Skeletal muscle tissue (tissue), 4 donors: ENCODE measurements around the gene CTIF. TPM values are rescaled to one million over a fixed set of nuclear protein-coding genes. Genes with fewer than 3 reads are reported as not detected.

ENCODE experiments used
- H3K27ac ChIP-seq: one replicate; pipeline ENCODE4 v1.7.0; 2013; ENCODE audit warnings: mild to moderate bottlenecking, low read depth, low read length, inconsistent platforms
- H3K27me3 ChIP-seq, 3 donors: one replicate each; pipeline ENCODE4 v1.7.0; 2013; ENCODE audit warnings: low read length in 3 of 3; ENCODE audit not compliant: control insufficient read depth in 3 of 3, insufficient read depth in 3 of 3
- H3K36me3 ChIP-seq, 3 donors: one replicate each; pipeline ENCODE4 v1.7.0; 2013; ENCODE audit warnings: low read length in 3 of 3; ENCODE audit not compliant: control insufficient read depth in 3 of 3, insufficient read depth in 3 of 3
- H3K4me1 ChIP-seq, 3 donors: one replicate each; pipeline ENCODE4 v1.7.0; 2013; ENCODE audit warnings: low read length in 3 of 3, mild to moderate bottlenecking in 3 of 3; ENCODE audit not compliant: control insufficient read depth in 3 of 3, insufficient read depth in 3 of 3
- H3K4me3 ChIP-seq, 3 donors: one replicate each; pipeline ENCODE4 v1.7.0; 2013; ENCODE audit warnings: low read length in 3 of 3
- H3K9ac ChIP-seq, 3 donors: one replicate each; pipeline ENCODE4 v1.7.0; 2013; ENCODE audit warnings: low read length in 3 of 3, mild to moderate bottlenecking in 3 of 3, moderate library complexity in 2 of 3, low read depth in 1 of 3
- H3K9me3 ChIP-seq, 3 donors: one replicate each; pipeline ENCODE4 v1.7.0; 2013; ENCODE audit warnings: low read length in 3 of 3; ENCODE audit not compliant: control insufficient read depth in 3 of 3
- total RNA-seq: library from RNA; depleted of rRNA; stranded (reverse); fragments of >200 nt; gene quantifications from one replicate; pipeline ENCODE4 v1.2.3, GENCODE V29; 2014
- donor health status: Osteomylitis.

The CTIF gene
- total RNA-seq, 1 donor from 2014 or later: 16.7 TPM

- no peak overlapping the region for H3K4me3 ChIP-seq
- no peaks in the 10 kb centered on the region for H3K27me3 ChIP-seq
- H3K36me3 ChIP-seq: peaks cover 0 to 2% (median 0%) of the 10 kb centered on the region in 3 donors
- peaks cover 48 to 76% (median 63%) of the 10 kb centered on the region in 3 donors for H3K4me1 ChIP-seq
- H3K9me3 ChIP-seq: no peaks in the 10 kb centered on the region
- peak overlapping the region in 1 of 3 donors; percentile 25 for H3K9ac ChIP-seq
- H3K27ac ChIP-seq: no peak overlapping the region
Measured at GRCh38 chr18:48777026-48777743, 238.4 kb downstream of the CTIF start.

- H3K36me3 ChIP-seq: peaks cover 0 to 2% (median 0%) of the 10 kb centered on the region in 3 donors
- H3K9me3 ChIP-seq: no peaks in the 10 kb centered on the region
- peaks cover 51 to 78% (median 66%) of the 10 kb centered on the region in 3 donors for H3K4me1 ChIP-seq
- peak overlapping the region in 1 of 3 donors; percentile 25 for H3K9ac ChIP-seq
- no peak overlapping the region for H3K27ac ChIP-seq
- no peak overlapping the region for H3K4me3 ChIP-seq
- no peaks in the 10 kb centered on the region for H3K27me3 ChIP-seq
Measured at GRCh38 chr18:48777744-48778116, 238.9 kb downstream of the CTIF start.

GRCh38 chr18:48778344-48779011 is 239.6 kb downstream of the CTIF start:
- Histone ChIP-seq H3K9ac (no peak overlapping the region), H3K36me3 (peaks cover 0 to 2% (median 0%) of the 10 kb centered on the region in 3 donors), H3K9me3 (no peaks in the 10 kb centered on the region), H3K27me3 (no peaks in the 10 kb centered on the region), H3K4me1 (peaks cover 55 to 79% (median 69%) of the 10 kb centered on the region in 3 donors), H3K27ac (no peak overlapping the region), H3K4me3 (no peak overlapping the region)

- Histone ChIP-seq H3K27me3 (no peaks in the 10 kb centered on the region), H3K9ac (peak overlapping the region in 1 of 3 donors; percentile 83), H3K27ac (peak overlapping the region; percentile 12), H3K4me1 (peaks cover 51 to 79% (median 70%) of the 10 kb centered on the region in 3 donors), H3K9me3 (no peaks in the 10 kb centered on the region), H3K4me3 (no peak overlapping the region), H3K36me3 (peaks cover 0 to 2% (median 2%) of the 10 kb centered on the region in 3 donors)
Measured at GRCh38 chr18:48779462-48779861, 240.6 kb downstream of the CTIF start.

- peaks cover 55 to 82% (median 69%) of the 10 kb centered on the region in 3 donors for H3K4me1 ChIP-seq
- H3K36me3 ChIP-seq: peaks cover 0 to 2% (median 2%) of the 10 kb centered on the region in 3 donors
- peak overlapping the region in 1 of 3 donors; percentile 32 for H3K4me3 ChIP-seq
- no peaks in the 10 kb centered on the region for H3K27me3 ChIP-seq
- peak overlapping the region; percentile 81 for H3K27ac ChIP-seq
- H3K9me3 ChIP-seq: no peaks in the 10 kb centered on the region
- peak overlapping the region; percentile 74 to 83 (median 80) for H3K9ac ChIP-seq
Measured at GRCh38 chr18:48780201-48780912, 241.5 kb downstream of the CTIF start.

GRCh38 chr18:48780913-48781162 is 242.0 kb downstream of the CTIF start:
- peak overlapping the region in 2 of 3 donors; percentile 22 to 32 for H3K4me3 ChIP-seq
- H3K9me3 ChIP-seq: no peaks in the 10 kb centered on the region
- peaks cover 55 to 80% (median 65%) of the 10 kb centered on the region in 3 donors for H3K4me1 ChIP-seq
- H3K27me3 ChIP-seq: no peaks in the 10 kb centered on the region
- peaks cover 0 to 2% (median 2%) of the 10 kb centered on the region in 3 donors for H3K36me3 ChIP-seq
- H3K9ac ChIP-seq: peak overlapping the region; percentile 74 to 83 (median 80)
- H3K27ac ChIP-seq: peak overlapping the region; percentile 81

GRCh38 chr18:48781163-48781987 is 242.5 kb downstream of the CTIF start:
- Histone ChIP-seq H3K9me3 (no peaks in the 10 kb centered on the region), H3K27ac (peak overlapping the region; percentile 81), H3K4me3 (peak overlapping the region; percentile 3 to 35 (median 22)), H3K9ac (peak overlapping the region; percentile 74 to 83 (median 80)), H3K4me1 (peaks cover 55 to 81% (median 64%) of the 10 kb centered on the region in 3 donors), H3K36me3 (peaks cover 0 to 2% (median 2%) of the 10 kb centered on the region in 3 donors), H3K27me3 (no peaks in the 10 kb centered on the region)

GRCh38 chr18:48781988-48782363 is 243.1 kb downstream of the CTIF start:
- Histone ChIP-seq H3K27ac (peak overlapping the region; percentile 81), H3K27me3 (no peaks in the 10 kb centered on the region), H3K4me1 (peaks cover 55 to 75% (median 58%) of the 10 kb centered on the region in 3 donors), H3K9me3 (no peaks in the 10 kb centered on the region), H3K4me3 (peak overlapping the region in 2 of 3 donors; percentile 3 to 24), H3K9ac (peak overlapping the region; percentile 74 to 83 (median 80)), H3K36me3 (peaks cover 0 to 2% (median 2%) of the 10 kb centered on the region in 3 donors)

GRCh38 chr18:48782381-48782861 is 243.6 kb downstream of the CTIF start:
- H3K27ac ChIP-seq: peak overlapping the region; percentile 81
- peak overlapping the region; percentile 74 to 83 (median 80) for H3K9ac ChIP-seq
- H3K4me3 ChIP-seq: peak overlapping the region in 1 of 3 donors; percentile 24
- H3K36me3 ChIP-seq: peaks cover 0 to 2% (median 2%) of the 10 kb centered on the region in 3 donors
- H3K9me3 ChIP-seq: no peaks in the 10 kb centered on the region
- H3K4me1 ChIP-seq: peaks cover 52 to 72% (median 60%) of the 10 kb centered on the region in 3 donors
- H3K27me3 ChIP-seq: no peaks in the 10 kb centered on the region
